Measurements from ENCODE around the gene NXPE2. TPM values are rescaled to one million over a fixed set of nuclear protein-coding genes. Genes with fewer than 3 reads are reported as not detected.

The NXPE2 gene
- total and polyA plus RNA-seq, 2 of the 8 experiments (the other 6 are each of a cell fraction or from before 2014, with no cell fraction given), result not detected

- H3K79me1 ChIP-seq (ENCODE audit: low read depth, low read length), result no peaks in the 10 kb centered on the region
- no peak overlapping the region for H2BK12ac ChIP-seq (ENCODE audit: low read depth, low read length)
- H3K14ac ChIP-seq (ENCODE audit: insufficient read length), result no peak overlapping the region
- no peak overlapping the region for H2AK5ac ChIP-seq (ENCODE audit: low read depth, low read length)
- H4K20me1 ChIP-seq (replicated peaks in 1 of 2; ENCODE audit: control insufficient read depth in 1 of 2, insufficient read depth in 2 of 2, low read length in 2 of 2), result no peaks in the 10 kb centered on the region
- H3K4me1 ChIP-seq (replicated peaks in 1 of 4; ENCODE audit: control insufficient read depth in 3 of 4, insufficient read depth in 4 of 4, low read length in 3 of 4), result no peaks in the 10 kb centered on the region
- H4K91ac ChIP-seq (replicated peaks; ENCODE audit: insufficient read length, low read length), result no peak overlapping the region
- no peak overlapping the region for H3K4ac ChIP-seq (replicated peaks; ENCODE audit: insufficient read length, low read depth, low read length)
- ChIA-PET POLR2A (ENCODE audit: partially characterized antibody) (no interaction called here), CTCF (ENCODE audit: partially characterized antibody) (no interaction called here)
- no peaks in the 10 kb centered on the region for H3K36me3 ChIP-seq (ENCODE audit: control insufficient read depth in 2 of 4, insufficient read depth in 4 of 4, low read length in 3 of 4)
- H3K9me3 ChIP-seq (ENCODE audit: insufficient read depth in 2 of 2, low read depth in 1 of 2, low read length in 1 of 2), result no peaks in the 10 kb centered on the region; a peak in 2 of 4 replicates
- no peak overlapping the region for H4K5ac ChIP-seq (ENCODE audit: insufficient read length, low read depth, low read length)
- no peak overlapping the region for H3K23ac ChIP-seq (ENCODE audit: insufficient read length)
- no peak overlapping the region for H2BK5ac ChIP-seq (ENCODE audit: low read depth, low read length)
- no peak overlapping the region for H2BK120ac ChIP-seq (replicated peaks; ENCODE audit: low read depth, low read length)
- H3K23me2 ChIP-seq (ENCODE audit: low read depth, low read length), result no peaks in the 10 kb centered on the region
- H3K79me2 ChIP-seq (ENCODE audit: control insufficient read depth in 1 of 2, insufficient read depth in 2 of 2, low read length in 2 of 2), result no peaks in the 10 kb centered on the region
- no peak for DNase-seq (ENCODE audit: low read depth in 1 of 2, low spot score in 2 of 2)
- no peak overlapping the region for H3K27ac ChIP-seq (ENCODE audit: low read depth, low read length)
- H3K27me3 ChIP-seq (replicated peaks in 1 of 4; ENCODE audit: control insufficient read depth in 3 of 4, extremely low read depth in 1 of 4, insufficient read depth in 3 of 4, low read length in 3 of 4), result no peaks in the 10 kb centered on the region
- no peak overlapping the region for H3K4me3 ChIP-seq (ENCODE audit: extremely low read depth in 1 of 4, insufficient read depth in 2 of 4, low read depth in 3 of 4, low read length in 4 of 4)
- no peak overlapping the region for H2BK20ac ChIP-seq (ENCODE audit: low read length)
- no peak overlapping the region for H3K9ac ChIP-seq (replicated peaks in 1 of 4; ENCODE audit: extremely low read depth in 1 of 4, low read depth in 3 of 4, low read length in 3 of 4)
- H3K56ac ChIP-seq (replicated peaks; ENCODE audit: insufficient read length, low read depth, low read length), result no peak overlapping the region
- no peak for FAIRE-seq
- no peak overlapping the region for H2AFZ ChIP-seq (ENCODE audit: low read length)
- H3K18ac ChIP-seq (ENCODE audit: extremely low read depth, low read length), result no peak overlapping the region
- H2BK15ac ChIP-seq (ENCODE audit: low read length), result no peak overlapping the region
- H4K8ac ChIP-seq (ENCODE audit: extremely low read depth, insufficient read depth, low read length), result no peak overlapping the region
- no peak overlapping the region for H3K4me2 ChIP-seq (ENCODE audit: insufficient read depth in 1 of 2, low read depth in 2 of 2, low read length in 2 of 2)
- 92% methylated on average over 2 of the region's 2 CpGs; no CpG with 5 or more reads in 1 of the 2 experiments for WGBS, 2 experiments (ENCODE audit: extremely low coverage in 1 of 2, insufficient coverage in 1 of 2, insufficient read length in 1 of 2, insufficient replicate concordance in 2 of 2, low coverage in 1 of 2, low lambda C conversion rate in 2 of 2, missing lambda C conversion rate in 1 of 2)
- no peak for TF ChIP-seq SIX5 (IDR thresholded peaks at IDR 0.05; ENCODE audit: low read depth, low read length)
- no peak for TF ChIP-seq CEBPB (IDR thresholded peaks at IDR 0.05; ENCODE audit: low read depth, low read length)
- no peak for TF ChIP-seq NANOG (IDR thresholded peaks at IDR 0.05; ENCODE audit: insufficient read depth, low read depth, low read length, poor library complexity, severe bottlenecking)
- no peak for TF ChIP-seq SRF (IDR thresholded peaks at IDR 0.05; ENCODE audit: low read depth, low read length)
- no peak for TF ChIP-seq MAX (IDR thresholded peaks at IDR 0.05)
- no peak for TF ChIP-seq E2F6 (IDR thresholded peaks at IDR 0.05)
- no peak for TF ChIP-seq CBX5 (IDR thresholded peaks at IDR 0.05; ENCODE audit: low read depth, low read length)
- no peak for TF ChIP-seq SP1 (IDR thresholded peaks at IDR 0.05; ENCODE audit: low read depth, low read length)
- TF ChIP-seq RAD21 (IDR thresholded peaks at IDR 0.05 in 1 of 2, conservative IDR thresholded peaks at IDR 0.05 in 1 of 2; ENCODE audit: low read depth in 2 of 2, low read length in 2 of 2), result no peak
- TF ChIP-seq RBBP5 (IDR thresholded peaks at IDR 0.05; ENCODE audit: borderline replicate concordance, low read depth, low read length), result no peak
- no peak for TF ChIP-seq CTBP2 (IDR thresholded peaks at IDR 0.05; ENCODE audit: borderline replicate concordance, insufficient read depth, insufficient read length, low read length)
- TF ChIP-seq KDM1A (IDR thresholded peaks at IDR 0.05; ENCODE audit: borderline replicate concordance, low read length), result no peak
- TF ChIP-seq RXRA (IDR thresholded peaks at IDR 0.05; ENCODE audit: insufficient read depth, low read depth, low read length), result no peak
Measured at GRCh38 chr11:114666760-114667159, 11.6 kb upstream of the NXPE2 start.
